CD1c-positive myeloid dendritic cell (primary cell): Measurements from ENCODE around the gene UCHL5.

Experiments used
- DNase-seq: peaks from one replicate; pipeline ENCODE4 v3.0.0-alpha.2; 2016; ENCODE audit errors: extremely low spot score

Gene UCHL5

GRCh38 chr1:192967901-192968300 lies 91.3 kb downstream of the UCHL5 start:
- DNase-seq, result no peak

GRCh38 chr1:192967211-192967877 lies 91.8 kb downstream of the UCHL5 start:
- no peak for DNase-seq

GRCh38 chr1:192966073-192966472 lies 93.1 kb downstream of the UCHL5 start:
- DNase-seq, result no peak

GRCh38 chr1:192962901-192963300 lies 96.3 kb downstream of the UCHL5 start:
- DNase-seq, result no peak
